Measurements from ENCODE around the gene TRIM10. TPM values are rescaled to one million over a fixed set of nuclear protein-coding genes. Genes with fewer than 3 reads are reported as not detected.
"Not testable (repeated sequence)": the region's sequence is repeated elsewhere in the genome, so short reads cannot be mapped to it uniquely, and the experiment has no call there.

TRIM10 gene
- total RNA-seq, 4 donors from 2014 or later: not detected

- Histone ChIP-seq H3K36me3 (no peaks in the 10 kb centered on the region), H3K27me3 (no peaks in the 10 kb centered on the region), H3K4me3 (replicated peaks in 1 of 3) (no peak overlapping the region), H3K27ac (no peak overlapping the region), H3K9me3 (no peaks in the 10 kb centered on the region), H3K4me1 (no peaks in the 10 kb centered on the region)
- no peak for DNase-seq
- intact Hi-C loops (cut with DNase I): no loop called here
- TF ChIP-seq, protein P1, sequence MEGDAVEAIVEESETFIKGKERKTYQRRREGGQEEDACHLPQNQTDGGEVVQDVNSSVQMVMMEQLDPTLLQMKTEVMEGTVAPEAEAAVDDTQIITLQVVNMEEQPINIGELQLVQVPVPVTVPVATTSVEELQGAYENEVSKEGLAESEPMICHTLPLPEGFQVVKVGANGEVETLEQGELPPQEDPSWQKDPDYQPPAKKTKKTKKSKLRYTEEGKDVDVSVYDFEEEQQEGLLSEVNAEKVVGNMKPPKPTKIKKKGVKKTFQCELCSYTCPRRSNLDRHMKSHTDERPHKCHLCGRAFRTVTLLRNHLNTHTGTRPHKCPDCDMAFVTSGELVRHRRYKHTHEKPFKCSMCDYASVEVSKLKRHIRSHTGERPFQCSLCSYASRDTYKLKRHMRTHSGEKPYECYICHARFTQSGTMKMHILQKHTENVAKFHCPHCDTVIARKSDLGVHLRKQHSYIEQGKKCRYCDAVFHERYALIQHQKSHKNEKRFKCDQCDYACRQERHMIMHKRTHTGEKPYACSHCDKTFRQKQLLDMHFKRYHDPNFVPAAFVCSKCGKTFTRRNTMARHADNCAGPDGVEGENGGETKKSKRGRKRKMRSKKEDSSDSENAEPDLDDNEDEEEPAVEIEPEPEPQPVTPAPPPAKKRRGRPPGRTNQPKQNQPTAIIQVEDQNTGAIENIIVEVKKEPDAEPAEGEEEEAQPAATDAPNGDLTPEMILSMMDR (IDR thresholded peaks at IDR 0.05): no peak
- no peak for TF ChIP-seq POLR2A (IDR thresholded peaks at IDR 0.05)
- 75% methylated on average over 6 of the region's 6 CpGs for WGBS, 2 donors
These were observed 16.2 kb downstream of the TRIM10 start for GRCh38 chr6:30144811-30145210.

DNA sequence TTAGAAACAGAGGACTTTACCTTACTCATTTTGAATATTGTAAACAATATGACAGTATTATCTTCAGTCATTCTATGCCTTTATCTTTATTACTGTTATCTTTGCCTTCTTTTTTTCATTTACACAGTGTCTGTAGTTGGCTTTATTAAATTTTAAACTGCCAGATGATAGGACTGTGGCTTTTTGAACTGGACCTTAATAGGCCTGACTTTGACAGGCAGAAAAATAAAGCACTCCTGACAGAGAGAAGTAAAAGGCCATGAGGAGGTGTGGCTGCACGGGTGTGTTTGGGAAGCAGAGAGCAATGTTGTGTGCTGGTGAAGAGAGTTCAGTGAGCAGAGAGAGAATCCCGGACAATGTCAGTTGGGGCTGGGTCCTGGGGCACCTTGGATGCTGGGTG, 17.2 kb downstream of the TRIM10 start:
- 67 to 76% methylated on average over 2 of the region's 2 CpGs for WGBS, 2 donors
- H3K4me1 ChIP-seq: no peaks in the 10 kb centered on the region
- no peak for DNase-seq
- intact Hi-C loops (cut with DNase I): no loop called here
- no peak overlapping the region for H3K4me3 ChIP-seq (replicated peaks in 1 of 3)
- TF ChIP-seq, protein P1 (IDR thresholded peaks at IDR 0.05): no peak
- no peak for TF ChIP-seq POLR2A (IDR thresholded peaks at IDR 0.05)
- H3K27ac ChIP-seq: no peak overlapping the region
- H3K36me3 ChIP-seq: no peaks in the 10 kb centered on the region
- H3K27me3 ChIP-seq: no peaks in the 10 kb centered on the region
- H3K9me3 ChIP-seq: no peaks in the 10 kb centered on the region

- DNase-seq: no peak
- Histone ChIP-seq H3K4me3 (replicated peaks in 1 of 3) (no peak overlapping the region), H3K27ac (no peak overlapping the region), H3K9me3 (no peaks in the 10 kb centered on the region), H3K36me3 (no peaks in the 10 kb centered on the region), H3K4me1 (no peaks in the 10 kb centered on the region), H3K27me3 (no peaks in the 10 kb centered on the region)
- intact Hi-C loops (cut with DNase I): no loop called here
- TF ChIP-seq POLR2A (IDR thresholded peaks at IDR 0.05): no peak
- TF ChIP-seq, protein P1 (IDR thresholded peaks at IDR 0.05): no peak
- WGBS, 2 donors: 82 to 86% methylated on average over 3 of the region's 3 CpGs
These were observed 18.3 kb downstream of the TRIM10 start for GRCh38 chr6:30142665-30143064.

- H3K36me3 ChIP-seq; DNase-seq; H3K27ac ChIP-seq; H3K27me3 ChIP-seq; H3K9me3 ChIP-seq; intact Hi-C loops (cut with DNase I); H3K4me1 ChIP-seq; H3K4me3 ChIP-seq (replicated peaks in 1 of 3): not testable (repeated sequence)
- 89% methylated on average over 8 of the region's 8 CpGs for WGBS, 2 donors
These were observed 20.8 kb downstream of the TRIM10 start for GRCh38 chr6:30140240-30140639.

GRCh38 chr6:30136570-30137286, 24.3 kb downstream of the TRIM10 start:
- intact Hi-C loops (cut with DNase I): no loop called here
- 77 to 84% methylated on average over 11 of the region's 11 CpGs for WGBS, 2 donors
- H3K4me1 ChIP-seq: no peaks in the 10 kb centered on the region
- no peaks in the 10 kb centered on the region for H3K27me3 ChIP-seq
- no peaks in the 10 kb centered on the region for H3K9me3 ChIP-seq
- TF ChIP-seq, protein P1 (IDR thresholded peaks at IDR 0.05): no peak
- TF ChIP-seq POLR2A (IDR thresholded peaks at IDR 0.05): no peak
- no peak for DNase-seq
- H3K4me3 ChIP-seq (replicated peaks in 1 of 3): no peak overlapping the region
- no peak overlapping the region for H3K27ac ChIP-seq
- no peaks in the 10 kb centered on the region for H3K36me3 ChIP-seq
